Stimulated activated CD4-positive, alpha-beta T cell treated with anti-CD3 and anti-CD28 coated beads, Interleukin-2, amount 100 ng/mL, for 24 hours (primary cell): ENCODE results near the gene MED22.

Source experiments
- DNase-seq, 2 donors: peaks; one replicate each; pipeline ENCODE4 v3.0.0-alpha.2; 2020

The MED22 gene

GRCh38 chr9:133375724-133376654 is 28.1 kb upstream of the MED22 start, which contains the start of the genes STKLD1 and SURF4:
Gene STKLD1, plus strand, starts transcription at chr9:133376366. Its CDS starts 108 bp downstream, at chr9:133376474.
Gene SURF4, minus strand, starts transcription at chr9:133376060. Its CDS starts 91 bp downstream, at chr9:133375969.
- peak; percentile 96 to 98 for DNase-seq

GRCh38 chr9:133375116-133375723 is 27.3 kb upstream of the MED22 start:
- peak in 1 of 2 donors; percentile 28 for DNase-seq

DNA sequence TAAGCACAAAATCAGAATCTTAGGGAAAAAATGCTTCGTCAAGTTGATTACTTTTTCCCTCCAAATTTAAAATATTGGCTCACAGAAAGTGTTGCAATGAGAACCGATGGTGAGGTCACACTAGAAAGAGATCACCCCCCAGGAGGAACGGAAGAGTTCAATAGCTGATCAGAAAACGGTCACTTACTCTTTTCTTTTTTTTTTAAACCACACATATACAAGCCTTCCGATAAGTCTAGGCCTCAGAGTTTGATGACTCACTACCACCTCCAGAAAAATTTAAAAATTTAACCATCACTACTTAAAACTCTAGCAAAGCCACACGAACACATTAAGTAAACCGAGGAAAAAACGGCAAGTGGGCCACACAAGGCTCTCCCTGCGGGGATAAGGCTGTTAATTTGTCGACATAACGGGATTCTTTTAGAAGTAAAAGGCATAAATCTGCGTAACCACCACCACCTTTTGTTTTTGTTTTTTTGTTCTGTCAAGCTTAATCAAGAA is 26.7 kb upstream of the MED22 start:
- DNase-seq: no peak

DNA sequence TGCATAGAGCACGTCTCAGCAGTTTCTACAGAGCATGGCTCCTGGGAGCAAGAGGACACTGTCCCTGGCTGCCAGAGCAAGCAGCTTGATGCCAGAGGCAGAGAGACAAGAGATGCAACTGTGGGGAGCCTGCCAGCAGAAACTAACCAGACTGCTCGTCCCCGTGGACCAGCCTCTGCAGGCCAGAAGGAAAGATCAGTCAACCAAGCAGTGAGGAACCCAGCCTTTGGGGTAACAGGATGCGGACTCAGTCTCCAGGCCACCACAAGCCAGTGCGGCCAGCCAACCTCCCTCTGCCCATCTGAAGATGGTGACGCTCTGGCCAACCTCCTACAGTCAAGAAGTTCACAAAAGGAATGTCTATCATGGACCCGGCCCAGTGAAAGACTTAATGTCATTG is 24.2 kb upstream of the MED22 start:
- no peak for DNase-seq

DNA sequence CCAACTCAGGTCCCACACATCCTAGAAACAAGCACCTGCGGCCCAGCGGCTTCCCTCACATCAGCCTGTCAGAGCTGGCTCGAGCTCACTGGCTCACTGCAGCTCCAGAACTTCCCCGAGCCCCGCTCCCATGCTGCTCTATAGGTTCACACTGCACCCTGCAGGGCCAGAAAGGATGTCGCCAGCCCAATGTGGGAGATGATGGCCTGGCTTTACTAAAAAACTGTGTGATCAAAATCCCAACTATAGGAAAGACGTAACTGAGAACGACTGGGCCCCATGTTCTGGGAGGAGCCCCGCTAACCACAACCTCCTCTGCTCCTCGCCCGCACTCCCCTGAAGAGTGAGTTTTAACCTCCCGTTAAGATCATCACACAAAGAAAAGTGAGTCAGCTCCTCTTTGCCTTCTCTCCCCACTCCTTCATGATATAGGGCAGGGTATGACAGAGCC is 23.4 kb upstream of the MED22 start:
- DNase-seq: peak; percentile 79 to 82

DNA sequence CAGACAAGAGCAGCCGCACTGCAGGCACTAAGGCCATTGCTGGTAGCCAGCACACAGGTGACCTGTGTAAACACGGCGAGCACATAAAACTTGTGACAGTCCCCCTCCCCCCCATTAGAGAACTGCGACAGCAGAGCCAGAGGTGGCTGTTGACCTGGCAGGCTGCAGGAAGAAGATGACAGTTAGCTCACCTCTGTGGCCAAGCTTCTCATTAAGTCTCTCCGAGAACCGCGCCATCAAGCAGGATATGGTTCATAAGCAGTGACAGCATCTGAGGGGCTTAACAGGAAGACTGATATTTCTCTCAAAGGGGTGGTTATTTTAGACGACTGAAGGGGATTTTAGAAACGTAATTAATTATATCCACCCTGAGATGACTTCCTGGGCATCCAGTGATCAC is 22.8 kb upstream of the MED22 start:
- no peak for DNase-seq

- DNase-seq: peak in 1 of 2 donors; percentile 49
Measured at GRCh38 chr9:133369933-133370332, 22.0 kb upstream of the MED22 start.

- DNase-seq: no peak
Measured at GRCh38 chr9:133369422-133369821, 21.5 kb upstream of the MED22 start.

DNA sequence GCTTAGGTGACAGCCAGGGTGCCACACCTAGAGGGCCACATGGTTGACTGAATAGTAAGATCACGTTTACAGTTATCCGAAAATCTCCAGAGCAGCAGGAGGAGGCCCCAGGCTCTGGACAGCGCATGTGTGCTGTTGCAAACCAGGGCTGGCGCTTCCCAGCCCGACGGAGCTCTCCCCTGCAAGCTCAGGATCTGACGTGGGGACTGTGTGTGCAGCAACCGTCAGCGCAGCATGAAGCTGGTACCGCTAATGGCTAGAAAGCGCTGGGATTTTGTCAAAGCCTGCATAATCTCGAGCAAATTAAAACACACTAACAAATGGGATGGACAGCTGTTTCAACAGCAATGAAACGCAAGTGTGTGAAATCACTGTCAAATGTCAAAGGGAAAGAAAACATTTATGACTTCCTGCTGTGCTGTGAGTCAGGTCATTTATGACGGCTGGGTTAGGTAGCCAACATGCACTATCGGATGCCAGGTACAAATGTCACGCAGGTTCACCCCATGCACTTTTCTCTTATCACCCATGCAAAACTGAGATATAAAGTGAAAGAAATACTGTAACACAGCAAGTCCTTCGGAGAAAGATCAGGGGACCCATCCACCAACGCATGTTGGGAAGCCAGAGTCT is 20.4 kb upstream of the MED22 start:
- no peak for DNase-seq

DNA sequence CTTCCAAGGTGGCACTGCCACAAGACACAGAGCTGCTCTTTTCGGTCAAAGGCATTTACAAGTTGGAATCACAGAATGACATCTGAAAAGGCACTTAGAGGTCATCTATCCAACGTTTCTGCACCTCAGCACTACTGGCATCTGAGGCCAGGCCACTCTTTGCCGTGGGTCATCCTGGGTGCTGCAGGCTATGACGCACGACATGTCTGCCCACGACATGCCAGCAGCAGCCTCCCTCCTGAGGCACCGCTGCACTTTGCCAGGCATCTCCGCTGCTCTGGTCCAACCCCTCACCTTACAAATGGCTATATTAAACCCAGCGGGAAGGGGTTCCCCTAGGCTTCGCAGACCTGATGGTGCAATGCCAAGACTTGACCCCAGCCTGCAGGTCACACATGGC is 19.8 kb upstream of the MED22 start:
- DNase-seq: no peak

GRCh38 chr9:133367221-133367620 is 19.3 kb upstream of the MED22 start:
- no peak for DNase-seq

DNA sequence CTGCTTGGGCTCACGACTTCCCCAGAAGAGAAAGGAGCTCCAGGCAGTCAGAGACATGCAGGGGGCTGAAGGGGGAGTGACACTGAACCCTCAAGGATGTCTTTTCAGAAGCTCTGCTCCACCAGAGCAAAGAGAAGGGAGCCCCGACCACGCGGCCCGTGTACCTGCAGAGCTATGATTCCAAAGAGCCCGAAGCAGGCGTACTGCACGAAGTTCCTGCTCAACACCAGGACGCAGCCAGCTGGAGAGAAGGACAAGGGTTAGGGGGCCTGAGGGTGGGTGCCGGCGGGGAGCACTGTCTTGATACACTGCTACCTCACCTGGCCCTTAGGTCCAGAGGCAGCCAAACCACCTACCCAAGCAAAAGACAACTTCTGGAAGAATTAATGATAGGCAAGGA is 18.5 kb upstream of the MED22 start:
- DNase-seq: no peak

- DNase-seq: no peak
Measured at GRCh38 chr9:133362359-133363044, 14.6 kb upstream of the MED22 start.

DNA sequence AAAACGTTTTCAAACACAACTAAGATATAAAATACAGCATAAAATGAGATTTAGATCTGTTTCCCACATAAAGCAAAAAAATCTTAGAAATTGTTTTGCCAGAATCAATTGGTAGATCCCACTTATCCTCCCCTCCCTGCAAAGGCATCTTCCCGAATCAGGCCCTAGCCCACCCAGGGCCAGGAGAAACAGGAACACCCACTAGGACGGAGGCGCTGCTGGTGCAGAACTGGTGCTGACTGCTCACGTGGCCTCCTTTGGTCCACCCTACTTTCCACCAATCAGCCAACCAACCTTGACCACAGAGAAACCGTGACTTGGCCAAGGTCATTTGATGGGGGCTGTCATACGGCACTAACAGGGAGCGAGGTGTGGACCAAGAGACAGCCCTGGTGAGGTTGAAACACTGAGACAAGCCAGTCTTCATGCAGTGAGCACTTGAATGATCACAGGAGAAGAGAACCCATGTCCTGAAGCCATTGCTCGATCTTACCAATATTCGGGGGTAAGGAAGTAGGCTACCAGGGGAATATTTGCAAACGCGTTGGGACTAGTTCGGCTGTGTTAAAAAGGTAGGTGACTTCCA is 13.7 kb upstream of the MED22 start:
- no peak for DNase-seq

GRCh38 chr9:133360400-133361393 is 12.8 kb upstream of the MED22 start:
- DNase-seq: no peak

- DNase-seq: no peak
Measured at GRCh38 chr9:133359399-133360175, 11.7 kb upstream of the MED22 start.

DNA sequence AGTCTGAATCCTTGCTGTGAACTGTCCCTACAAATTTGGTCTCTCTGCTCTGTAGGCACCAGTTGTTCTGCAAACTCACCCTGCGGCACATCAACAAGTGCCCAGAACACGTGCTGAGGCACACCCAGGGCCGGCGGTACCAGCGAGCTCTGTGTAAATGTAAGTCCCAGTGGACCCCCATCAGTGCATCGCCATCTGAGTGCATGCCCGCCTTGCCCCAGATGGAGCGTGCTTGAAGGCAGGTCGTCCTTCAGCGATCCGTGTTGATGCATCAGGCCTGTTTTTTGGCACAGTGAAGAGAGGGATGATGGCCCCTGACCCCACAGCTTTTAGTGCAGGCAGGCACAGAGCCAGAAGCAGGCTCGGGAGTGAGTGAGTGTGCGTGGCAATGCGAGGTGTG is 9.7 kb upstream of the MED22 start:
- no peak for DNase-seq

DNA sequence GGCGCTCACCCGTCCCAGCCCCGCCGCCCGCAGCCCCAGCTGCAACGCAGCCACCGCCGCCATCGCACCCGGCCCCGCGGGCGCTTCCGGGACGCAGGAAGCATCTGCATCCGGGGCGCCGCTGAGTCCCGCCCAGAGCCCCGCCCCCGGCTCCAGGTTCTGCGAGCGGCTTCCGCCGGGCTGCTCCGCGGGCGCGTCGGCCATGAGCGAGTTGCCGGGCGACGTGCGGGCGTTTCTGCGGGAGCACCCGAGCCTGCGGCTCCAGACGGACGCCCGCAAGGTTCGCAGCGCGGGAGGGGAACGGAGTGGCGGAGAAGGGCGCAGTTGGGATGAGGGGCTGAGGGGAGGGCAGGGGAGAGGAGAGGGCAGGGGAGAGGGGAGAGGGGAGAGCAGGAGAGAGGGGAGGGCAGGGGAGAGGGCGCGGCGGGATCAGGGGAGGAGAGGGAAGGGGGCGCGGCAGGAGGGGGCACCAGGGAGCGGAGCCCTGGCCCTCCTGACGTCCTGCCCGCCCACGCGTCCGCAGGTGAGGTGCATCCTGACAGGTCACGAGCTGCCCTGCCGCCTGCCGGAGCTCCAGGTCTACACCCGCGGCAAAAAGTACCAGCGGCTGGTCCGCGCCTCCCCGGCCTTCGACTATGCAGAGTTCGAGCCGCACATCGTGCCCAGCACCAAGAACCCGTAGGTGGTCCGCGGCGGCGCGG is 8.6 kb upstream of the MED22 start, which contains the start of the genes SURF1 and SURF2:
SURF1 (minus strand) TSS at position 97 of the 701 bp plus-strand sequence; CDS start at position 63, 34 bp downstream.
SURF2 (plus strand) TSS at position 160 of the 701 bp plus-strand sequence; CDS start at position 203, 43 bp downstream.
- peak; percentile 92 to 96 for DNase-seq

DNA sequence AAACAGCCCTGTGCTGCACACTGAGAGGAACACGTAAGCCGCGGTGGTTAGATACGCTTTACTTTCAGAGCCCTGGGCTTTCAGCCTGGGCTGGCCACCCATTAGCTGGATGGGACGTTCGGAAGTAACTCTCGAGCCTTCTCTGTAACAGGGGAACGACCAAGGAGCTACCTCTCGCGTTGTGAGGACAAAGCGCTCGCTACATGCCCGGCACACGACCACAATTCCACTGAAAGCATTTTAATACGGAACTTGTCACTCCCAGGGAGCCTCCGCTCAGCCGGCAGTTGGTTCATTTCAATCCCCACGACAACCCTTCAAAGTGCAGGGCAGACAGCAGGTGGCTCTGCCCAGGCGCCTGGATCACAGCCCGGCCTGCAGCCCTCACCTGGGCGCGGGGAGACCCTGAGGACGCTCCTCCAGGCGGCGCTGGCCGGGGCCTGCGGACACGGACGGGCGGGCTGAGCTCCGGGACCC is 8.0 kb upstream of the MED22 start:
- no peak for DNase-seq
